DND-41 (cell line): ENCODE measurements around the gene UAP1L1.

ENCODE experiments used
- ATAC-seq: fragments of 200-7000 bp; cut with Tn5 transposase; 3 replicates; pipeline ENCODE4 v1.9.1; 2021; ENCODE audit warnings: low read depth; ENCODE audit not compliant: insufficient read depth
- DNase-seq: peaks from one replicate; pipeline ENCODE4 v3.0.0-alpha.2; 2020
- H2AFZ ChIP-seq: 2 replicates; pipeline ENCODE4 v1.6.0; 2012; ENCODE audit warnings: low read depth, low read length
- H3K27ac ChIP-seq: 2 replicates; pipeline ENCODE4 v1.5.1; 2012; ENCODE audit warnings: low read length, inconsistent platforms
- H3K27me3 ChIP-seq: fragments of 200-600 bp; sonication (generic); 2 replicates; pipeline ENCODE4 v1.6.0; 2012; ENCODE audit warnings: low read length, mild to moderate bottlenecking, inconsistent platforms; ENCODE audit not compliant: insufficient read depth, poor library complexity
- H3K36me3 ChIP-seq: 2 replicates; pipeline ENCODE4 v1.5.1; 2012; ENCODE audit warnings: low read length, inconsistent platforms; ENCODE audit not compliant: insufficient read depth
- H3K4me1 ChIP-seq: 2 replicates; pipeline ENCODE4 v1.5.1; 2012; ENCODE audit warnings: mild to moderate bottlenecking, low read length; ENCODE audit not compliant: insufficient read depth
- H3K4me2 ChIP-seq: 2 replicates; pipeline ENCODE4 v1.6.0; 2012; ENCODE audit warnings: mild to moderate bottlenecking, moderate library complexity, low read length, inconsistent platforms; ENCODE audit not compliant: insufficient read depth
- H3K4me3 ChIP-seq, 2 experiments: fragments of 200-600 bp in 1 of 2; shearing (Covaris generic) in 1 of 2; 2 replicates each; pipeline ENCODE4 v1.5.1; 2012 to 2016; ENCODE audit warnings: inconsistent platforms in 2 of 2, low read length in 2 of 2, mild to moderate bottlenecking in 2 of 2, low read depth in 1 of 2, moderate library complexity in 1 of 2
- H3K79me2 ChIP-seq: 2 replicates; pipeline ENCODE4 v1.6.0; 2012; ENCODE audit warnings: low read length, inconsistent platforms; ENCODE audit not compliant: insufficient read depth
- H3K9ac ChIP-seq: 2 replicates; pipeline ENCODE4 v1.6.0; 2012; ENCODE audit warnings: low read depth, mild to moderate bottlenecking, inconsistent platforms, low read length, moderate library complexity
- H3K9me3 ChIP-seq: 2 replicates; pipeline ENCODE4 v1.5.1; 2012; ENCODE audit warnings: low read length, moderate library complexity, mild to moderate bottlenecking, inconsistent platforms; ENCODE audit not compliant: insufficient read depth, severe bottlenecking
- H4K20me1 ChIP-seq: 2 replicates; pipeline ENCODE4 v1.6.0; 2012; ENCODE audit warnings: low read length; ENCODE audit not compliant: insufficient read depth
- EZH2 ChIP-seq: IDR thresholded peaks from 3 replicates; pipeline ENCODE4 v1.6.1; 2012; ENCODE audit warnings: borderline replicate concordance, low read depth, mild to moderate bottlenecking, moderate library complexity, low read length, inconsistent platforms; ENCODE audit not compliant: severe bottlenecking
- TF ChIP-seq, protein P1 (sequence below): IDR thresholded peaks from 2 replicates; pipeline ENCODE4 v1.5.1; 2012; ENCODE audit warnings: borderline replicate concordance, low read length, moderate library complexity, mild to moderate bottlenecking; ENCODE audit not compliant: poor library complexity, severe bottlenecking; ENCODE audit errors: extremely low read depth

UAP1L1 gene

DNA sequence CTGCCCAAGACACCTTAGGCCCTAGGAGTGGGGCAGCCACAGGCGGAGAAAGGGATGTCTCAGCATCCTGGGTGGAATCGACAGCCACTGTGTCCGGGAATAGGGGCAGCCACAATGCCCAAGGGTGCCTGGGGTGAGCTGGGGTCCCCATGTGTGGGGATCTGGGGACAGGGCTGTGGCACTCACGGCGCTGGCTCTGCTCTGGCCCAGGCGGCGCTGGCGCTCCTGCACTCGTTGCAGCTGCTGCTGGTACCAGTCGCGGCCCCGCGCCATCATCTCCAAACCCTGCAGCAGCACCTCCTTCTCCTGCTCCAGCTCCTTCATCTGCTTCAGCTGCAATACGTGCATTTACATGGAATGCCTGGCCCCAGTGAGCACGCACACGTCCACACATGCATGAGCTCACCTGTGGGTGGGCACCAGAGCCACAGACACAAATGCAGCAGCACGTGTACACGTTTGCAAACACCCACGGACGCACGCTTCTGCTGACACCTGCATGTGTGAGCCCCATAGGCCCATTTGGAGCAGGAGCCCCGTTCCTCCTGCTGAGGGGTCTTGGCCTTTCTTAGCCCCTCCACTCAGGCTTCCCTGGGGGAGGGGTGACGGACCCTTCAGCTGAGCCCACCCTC lies 11.9 kb upstream of the UAP1L1 start:
- ATAC-seq (no peak), DNase-seq (no peak)
- Histone ChIP-seq H3K4me2 (no peak overlapping the region), H3K79me2 (peaks cover 13% of the 10 kb centered on the region), H3K27me3 (no peaks in the 10 kb centered on the region), H3K9ac (no peak overlapping the region), H4K20me1 (peaks cover 52% of the 10 kb centered on the region), H3K36me3 (peaks cover 29% of the 10 kb centered on the region), H3K4me1 (peaks cover 25% of the 10 kb centered on the region), H3K9me3 (no peaks in the 10 kb centered on the region), H3K4me3 (no peak overlapping the region), H3K27ac (no peak overlapping the region), H2AFZ (no peak overlapping the region)
- TF ChIP-seq, protein P1, sequence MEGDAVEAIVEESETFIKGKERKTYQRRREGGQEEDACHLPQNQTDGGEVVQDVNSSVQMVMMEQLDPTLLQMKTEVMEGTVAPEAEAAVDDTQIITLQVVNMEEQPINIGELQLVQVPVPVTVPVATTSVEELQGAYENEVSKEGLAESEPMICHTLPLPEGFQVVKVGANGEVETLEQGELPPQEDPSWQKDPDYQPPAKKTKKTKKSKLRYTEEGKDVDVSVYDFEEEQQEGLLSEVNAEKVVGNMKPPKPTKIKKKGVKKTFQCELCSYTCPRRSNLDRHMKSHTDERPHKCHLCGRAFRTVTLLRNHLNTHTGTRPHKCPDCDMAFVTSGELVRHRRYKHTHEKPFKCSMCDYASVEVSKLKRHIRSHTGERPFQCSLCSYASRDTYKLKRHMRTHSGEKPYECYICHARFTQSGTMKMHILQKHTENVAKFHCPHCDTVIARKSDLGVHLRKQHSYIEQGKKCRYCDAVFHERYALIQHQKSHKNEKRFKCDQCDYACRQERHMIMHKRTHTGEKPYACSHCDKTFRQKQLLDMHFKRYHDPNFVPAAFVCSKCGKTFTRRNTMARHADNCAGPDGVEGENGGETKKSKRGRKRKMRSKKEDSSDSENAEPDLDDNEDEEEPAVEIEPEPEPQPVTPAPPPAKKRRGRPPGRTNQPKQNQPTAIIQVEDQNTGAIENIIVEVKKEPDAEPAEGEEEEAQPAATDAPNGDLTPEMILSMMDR: no peak
- TF ChIP-seq EZH2: no peak

- H3K36me3 ChIP-seq: peaks cover 29% of the 10 kb centered on the region
- ATAC-seq (no peak), DNase-seq (no peak)
- H3K27me3 ChIP-seq: no peaks in the 10 kb centered on the region
- H3K4me1 ChIP-seq: peaks cover 33% of the 10 kb centered on the region
- no peak overlapping the region for H3K9ac ChIP-seq
- H3K9me3 ChIP-seq: no peaks in the 10 kb centered on the region
- H3K79me2 ChIP-seq: peaks cover 16% of the 10 kb centered on the region
- H2AFZ ChIP-seq: no peak overlapping the region
- no peak overlapping the region for H3K27ac ChIP-seq
- H3K4me2 ChIP-seq: no peak overlapping the region
- peaks cover 52% of the 10 kb centered on the region for H4K20me1 ChIP-seq
- no peak overlapping the region for H3K4me3 ChIP-seq
- no peak for TF ChIP-seq EZH2
- TF ChIP-seq, protein P1: no peak
These were observed 11.0 kb upstream of the UAP1L1 start for GRCh38 chr9:137066096-137066861.

DNA sequence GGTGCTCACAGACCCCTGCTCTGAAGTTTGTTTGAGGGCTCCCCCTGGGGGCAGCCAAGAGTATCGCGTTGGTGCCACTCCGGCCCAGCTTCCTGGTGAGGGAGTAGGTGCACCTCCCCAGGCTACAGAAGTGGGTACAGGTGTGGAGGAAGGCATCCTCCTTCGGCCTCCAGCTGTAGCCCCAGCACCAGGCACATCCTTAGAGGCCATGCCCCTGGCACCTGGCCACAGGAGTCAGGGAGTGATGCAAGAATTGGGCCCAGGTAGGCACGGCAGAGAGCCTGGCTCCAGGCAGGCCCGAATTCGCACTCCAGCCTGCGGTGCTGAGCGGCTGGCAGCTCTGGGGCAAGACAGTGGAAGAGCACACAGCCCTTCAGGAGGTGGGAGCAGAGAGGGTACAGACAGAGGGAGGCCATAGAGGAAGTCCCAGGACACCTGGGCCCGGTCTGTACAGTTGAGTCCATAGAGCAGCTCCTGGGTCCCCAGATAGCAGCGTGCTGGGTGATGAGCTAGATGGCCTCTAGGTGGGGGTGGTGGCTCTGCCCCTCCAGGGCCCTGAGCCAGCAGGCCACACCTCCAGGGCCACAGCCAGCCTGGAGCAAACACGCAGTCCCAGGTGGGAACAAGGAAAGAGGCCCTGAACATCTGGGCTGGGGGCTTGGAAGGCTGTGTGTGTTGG lies 9.3 kb upstream of the UAP1L1 start:
- Histone ChIP-seq H3K4me2 (peak overlapping the region; percentile 97), H4K20me1 (peaks cover 50% of the 10 kb centered on the region), H3K4me3 (peak overlapping the region in 1 of 2 experiments; percentile 76; a peak in 2 of 4 replicates), H3K4me1 (peaks cover 37% of the 10 kb centered on the region), H3K36me3 (peaks cover 29% of the 10 kb centered on the region), H3K79me2 (peaks cover 16% of the 10 kb centered on the region), H3K9me3 (no peaks in the 10 kb centered on the region), H2AFZ (no peak overlapping the region), H3K27me3 (no peaks in the 10 kb centered on the region), H3K9ac (peak overlapping the region; percentile 60; the same call in 1 of the 2 replicates), H3K27ac (no peak overlapping the region)
- peak; percentile 87 for DNase-seq
- ATAC-seq: peak; percentile 61
- no peak for TF ChIP-seq EZH2
- TF ChIP-seq, protein P1: peak; percentile 80
